Measurements from ENCODE around the gene FLRT1.

The FLRT1 gene

DNA sequence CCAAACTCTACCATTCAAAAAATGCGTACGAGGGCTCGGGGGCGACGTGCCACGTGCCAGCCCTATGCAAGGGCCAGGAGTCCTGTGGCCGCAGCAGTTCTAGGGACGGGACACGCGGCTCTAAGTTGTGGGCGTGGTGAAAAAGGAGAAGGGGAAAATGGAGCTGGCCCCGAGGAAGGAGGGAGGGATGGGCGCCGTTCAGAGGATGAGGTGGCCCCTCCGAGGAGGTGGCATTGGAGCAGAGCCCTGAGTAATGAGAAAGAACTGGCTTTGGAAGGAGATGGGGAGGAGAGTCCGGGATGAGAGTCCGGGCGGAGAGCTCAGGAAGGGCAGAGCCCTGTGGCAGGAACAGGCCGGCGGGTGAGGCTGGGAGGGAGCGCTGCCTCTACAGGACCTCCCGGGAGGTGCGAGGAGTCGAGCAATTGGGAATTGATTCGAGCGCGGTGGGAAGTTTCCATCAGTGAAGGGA is 28.5 kb upstream of the FLRT1 start:
- no peak for DNase-seq (ENCODE audit: low read depth in 2 of 2)

DNA sequence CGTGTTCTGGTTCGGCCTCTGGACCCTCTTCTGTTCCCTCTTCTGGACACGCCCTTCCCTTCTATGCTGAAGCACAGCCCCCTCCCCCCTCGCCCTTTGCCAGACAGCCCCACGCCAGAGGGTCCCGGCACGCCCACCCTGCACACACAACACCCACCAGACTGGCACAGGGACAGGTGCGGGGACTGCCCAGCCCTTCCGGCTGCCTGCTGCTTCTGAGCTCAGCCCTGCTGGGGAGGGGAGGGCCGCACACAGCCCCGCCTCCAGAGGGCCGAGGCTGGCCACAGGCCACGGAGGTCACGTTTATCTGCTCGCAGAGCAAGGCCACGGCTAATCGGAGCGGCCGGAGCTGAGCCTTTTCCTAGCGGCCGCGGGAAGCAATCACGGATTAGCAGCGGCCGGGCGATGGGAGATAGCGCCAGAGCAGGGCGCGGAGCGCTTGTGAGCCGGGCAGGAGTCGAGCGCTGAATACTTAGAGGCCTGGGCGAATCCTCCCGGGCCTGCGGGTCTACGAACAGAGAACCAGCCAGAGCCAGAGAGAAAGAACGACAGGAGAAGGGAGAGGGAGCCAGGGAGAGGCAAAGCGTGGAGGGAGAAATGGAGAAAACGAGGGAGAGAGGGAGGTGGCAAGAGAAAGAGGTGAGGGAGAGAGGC is 28.0 kb upstream of the FLRT1 start:
- no peak for DNase-seq (ENCODE audit: low read depth in 2 of 2)

DNA sequence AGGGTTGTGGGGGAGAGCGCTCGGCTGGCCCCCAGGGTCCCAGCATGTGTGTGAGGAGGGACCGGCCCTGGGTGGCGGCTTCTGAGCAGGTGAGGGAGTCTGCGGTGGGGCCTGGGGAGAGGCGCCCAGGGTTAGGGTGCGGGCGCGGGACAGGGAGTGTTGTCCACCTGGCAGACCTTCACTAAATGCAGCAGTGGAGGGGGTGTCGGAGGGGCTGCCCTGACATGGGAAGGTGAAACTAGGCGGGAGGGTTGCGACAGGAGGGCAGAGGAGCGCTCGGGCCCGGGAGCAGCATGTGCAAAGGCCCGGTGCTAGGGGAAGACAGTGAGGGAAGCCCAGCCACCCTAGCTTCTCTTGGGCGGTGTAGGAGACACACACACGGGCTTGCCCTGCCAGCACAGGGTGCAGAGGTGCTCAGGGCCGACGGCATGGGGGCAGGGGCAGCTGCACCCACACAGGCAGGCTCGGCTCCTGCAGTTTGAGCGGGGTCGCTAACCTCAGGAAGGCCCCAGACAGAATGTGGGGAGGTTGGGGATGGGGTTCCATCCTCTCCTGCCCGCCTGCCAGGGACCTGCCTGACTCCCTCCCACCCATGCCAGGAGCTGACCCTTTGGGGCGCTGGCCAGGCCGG is 27.3 kb upstream of the FLRT1 start:
- DNase-seq (ENCODE audit: low read depth in 2 of 2), result no peak

DNA sequence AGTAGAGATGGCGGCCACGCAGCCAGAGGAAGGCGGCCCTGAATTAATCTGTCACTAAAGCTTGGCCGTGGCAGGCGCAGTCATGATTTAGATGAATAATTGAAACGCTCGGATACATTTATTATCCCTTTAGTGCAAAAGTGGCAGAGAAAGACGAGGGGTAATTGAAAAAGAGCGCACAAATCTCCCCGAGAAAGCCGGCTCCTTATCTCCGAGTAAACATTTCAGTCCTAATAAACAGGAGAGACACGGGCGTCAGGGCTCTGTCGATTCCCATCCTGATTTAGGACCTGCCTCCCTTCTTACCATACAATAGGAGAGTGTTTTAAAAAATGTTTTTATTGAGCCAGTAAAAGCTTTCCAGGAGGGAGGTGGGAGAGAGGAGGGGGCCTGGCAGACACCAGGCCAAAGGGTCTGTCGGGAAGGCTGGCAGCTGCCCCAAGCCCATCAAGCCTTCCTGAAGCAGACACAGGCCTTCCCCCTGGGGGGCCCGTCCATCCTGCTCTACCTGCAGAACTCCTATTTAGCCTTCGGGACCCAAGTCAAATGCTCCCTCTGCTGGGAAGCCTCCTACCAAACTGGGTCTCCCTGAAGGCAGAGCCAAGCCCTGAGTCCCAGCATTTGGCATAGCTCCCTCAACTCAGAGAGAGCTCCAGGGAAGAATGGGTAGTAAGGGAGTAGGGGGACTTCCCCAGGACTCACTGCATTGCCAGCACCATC is 26.7 kb upstream of the FLRT1 start:
- no peak for DNase-seq (ENCODE audit: low read depth in 2 of 2)

DNA sequence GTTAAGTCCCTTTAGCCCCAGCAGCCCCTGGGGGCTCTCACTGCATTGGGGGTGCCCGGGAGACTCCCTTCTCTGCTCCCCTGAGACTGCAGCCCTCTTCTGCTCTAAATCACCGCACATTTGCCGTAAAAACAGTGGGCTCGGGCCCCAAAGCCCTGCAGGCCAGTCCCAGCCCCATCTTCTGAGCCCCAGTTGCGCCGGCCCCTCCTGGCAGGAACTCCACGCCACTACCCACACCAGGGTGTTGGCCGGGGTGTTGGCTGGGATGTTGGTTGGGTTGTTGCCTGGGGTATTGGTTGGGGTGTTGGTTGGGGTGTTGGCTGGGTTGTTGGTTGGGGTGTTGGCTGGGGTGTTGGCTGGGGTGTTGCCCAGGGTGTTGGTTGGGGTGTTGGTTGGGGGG is 26.0 kb upstream of the FLRT1 start:
- DNase-seq (ENCODE audit: low read depth in 2 of 2), result no peak

DNA sequence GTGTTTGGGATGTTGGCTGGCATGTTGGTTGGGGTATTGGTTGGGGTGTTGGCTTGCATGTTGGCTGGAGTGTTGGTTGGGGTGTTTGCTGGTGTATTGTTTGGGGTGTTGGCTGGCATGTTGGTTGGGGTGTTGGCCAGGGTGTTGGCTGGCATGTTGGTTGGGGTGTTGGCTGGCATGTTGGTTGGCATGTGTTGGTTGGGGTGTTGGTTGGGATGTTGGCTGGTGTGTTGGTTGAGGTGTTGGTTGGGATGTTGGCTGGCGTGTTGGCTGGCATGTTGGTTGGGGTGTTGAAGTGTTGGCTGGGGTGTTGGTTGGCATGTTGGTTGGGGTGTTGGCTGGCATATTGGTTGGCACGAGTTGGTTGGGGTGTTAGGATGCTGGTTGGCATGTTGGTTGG is 24.9 kb upstream of the FLRT1 start:
- DNase-seq (ENCODE audit: low read depth in 2 of 2), result no peak

DNA sequence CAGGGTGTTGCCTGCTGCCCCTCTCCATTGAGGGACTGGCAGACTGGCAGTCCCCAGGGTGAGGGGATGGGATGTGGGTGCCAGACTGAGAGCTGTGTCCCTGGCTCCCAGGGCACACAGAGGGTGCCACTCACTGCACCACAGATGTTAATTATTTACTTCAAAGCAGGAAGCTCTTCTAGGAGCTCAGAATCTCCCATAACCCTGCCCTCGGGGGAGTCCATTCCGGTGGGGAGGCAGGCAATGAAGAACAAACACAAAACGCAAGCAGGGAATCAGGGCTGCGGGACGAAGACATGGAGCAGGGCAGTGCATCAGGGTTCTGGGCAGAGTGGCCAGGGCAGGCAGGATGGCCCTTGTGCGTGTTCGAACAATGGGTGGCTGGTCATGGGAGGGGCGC is 24.4 kb upstream of the FLRT1 start:
- DNase-seq (ENCODE audit: low read depth in 2 of 2), result no peak

DNA sequence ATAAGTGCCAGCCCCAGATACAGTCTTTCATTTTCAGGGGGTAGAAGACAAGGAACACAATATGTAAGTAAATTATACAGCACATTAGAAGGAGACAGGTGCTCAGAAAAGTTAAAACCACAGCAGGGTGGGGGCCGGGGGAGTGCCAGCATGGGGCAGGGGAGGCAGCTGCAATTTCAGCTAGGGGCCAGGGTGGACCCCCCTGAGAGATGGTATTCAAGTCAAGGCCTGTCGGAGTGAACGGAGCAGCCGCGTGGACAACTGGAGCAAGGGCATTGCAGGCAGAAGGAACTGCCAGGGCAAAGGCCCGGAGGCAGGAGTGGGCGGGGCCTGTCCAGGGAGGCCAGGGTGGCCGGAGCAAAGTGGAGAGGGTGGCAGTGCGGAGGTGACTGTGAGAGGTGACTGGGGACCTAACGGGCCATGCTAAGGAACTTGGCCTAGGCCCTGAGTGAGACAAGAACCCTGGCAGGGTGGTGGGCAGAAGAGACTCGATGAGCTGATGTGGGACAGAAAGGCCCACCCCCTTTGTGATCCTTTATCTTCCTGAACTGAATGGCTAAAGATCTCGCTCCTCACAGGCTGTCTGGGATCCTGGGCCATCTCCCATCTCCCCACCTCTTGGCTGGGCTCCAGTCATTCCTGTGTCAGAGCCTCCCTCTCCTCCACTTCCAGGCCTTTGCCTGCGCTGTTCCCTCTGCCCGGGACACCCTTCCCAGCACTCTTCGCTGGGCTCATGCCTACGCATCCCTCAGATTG is 22.4 kb upstream of the FLRT1 start:
- no peak for DNase-seq (ENCODE audit: low read depth in 2 of 2)

DNA sequence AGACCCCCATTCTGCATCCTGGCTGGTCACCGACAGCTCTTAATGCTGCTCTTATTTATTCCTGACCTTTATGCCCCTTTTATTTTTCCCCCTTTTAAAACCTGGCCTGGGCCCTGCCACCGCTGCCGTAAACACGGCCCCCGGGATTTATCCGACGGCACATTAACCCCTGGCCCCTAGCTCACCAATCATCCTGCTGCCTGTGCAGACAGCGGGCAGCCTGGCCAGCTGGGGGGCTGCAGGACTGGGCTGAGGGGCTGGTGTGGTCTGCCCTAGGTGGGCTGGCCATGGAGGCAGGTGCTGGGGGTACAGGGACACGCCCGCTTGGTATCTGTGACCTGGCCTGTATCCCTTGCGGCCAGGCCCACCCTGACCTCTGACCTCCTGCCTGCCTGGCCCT is 21.4 kb upstream of the FLRT1 start:
- DNase-seq (ENCODE audit: low read depth in 2 of 2), result no peak

DNA sequence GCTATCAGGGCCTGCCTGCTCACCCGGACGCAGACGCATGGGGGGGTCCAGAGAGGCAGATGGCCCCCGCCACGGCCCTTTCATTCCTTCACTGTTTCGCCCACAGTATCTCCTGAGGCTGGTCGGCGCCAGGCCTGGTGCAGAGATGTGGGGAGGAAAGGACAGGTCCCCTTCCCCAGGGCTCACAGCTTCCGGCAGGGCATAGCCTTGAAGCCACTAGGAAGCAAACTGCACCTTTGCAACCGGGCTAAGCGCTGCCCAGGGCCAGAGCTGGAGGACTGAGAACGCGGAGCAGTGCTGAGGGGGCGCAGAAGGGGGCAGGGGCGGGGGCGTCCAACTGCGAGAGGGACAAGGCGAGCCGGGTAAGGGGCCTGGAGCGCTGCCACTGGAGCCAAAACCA is 20.2 kb upstream of the FLRT1 start:
- DNase-seq (ENCODE audit: low read depth in 2 of 2), result no peak

DNA sequence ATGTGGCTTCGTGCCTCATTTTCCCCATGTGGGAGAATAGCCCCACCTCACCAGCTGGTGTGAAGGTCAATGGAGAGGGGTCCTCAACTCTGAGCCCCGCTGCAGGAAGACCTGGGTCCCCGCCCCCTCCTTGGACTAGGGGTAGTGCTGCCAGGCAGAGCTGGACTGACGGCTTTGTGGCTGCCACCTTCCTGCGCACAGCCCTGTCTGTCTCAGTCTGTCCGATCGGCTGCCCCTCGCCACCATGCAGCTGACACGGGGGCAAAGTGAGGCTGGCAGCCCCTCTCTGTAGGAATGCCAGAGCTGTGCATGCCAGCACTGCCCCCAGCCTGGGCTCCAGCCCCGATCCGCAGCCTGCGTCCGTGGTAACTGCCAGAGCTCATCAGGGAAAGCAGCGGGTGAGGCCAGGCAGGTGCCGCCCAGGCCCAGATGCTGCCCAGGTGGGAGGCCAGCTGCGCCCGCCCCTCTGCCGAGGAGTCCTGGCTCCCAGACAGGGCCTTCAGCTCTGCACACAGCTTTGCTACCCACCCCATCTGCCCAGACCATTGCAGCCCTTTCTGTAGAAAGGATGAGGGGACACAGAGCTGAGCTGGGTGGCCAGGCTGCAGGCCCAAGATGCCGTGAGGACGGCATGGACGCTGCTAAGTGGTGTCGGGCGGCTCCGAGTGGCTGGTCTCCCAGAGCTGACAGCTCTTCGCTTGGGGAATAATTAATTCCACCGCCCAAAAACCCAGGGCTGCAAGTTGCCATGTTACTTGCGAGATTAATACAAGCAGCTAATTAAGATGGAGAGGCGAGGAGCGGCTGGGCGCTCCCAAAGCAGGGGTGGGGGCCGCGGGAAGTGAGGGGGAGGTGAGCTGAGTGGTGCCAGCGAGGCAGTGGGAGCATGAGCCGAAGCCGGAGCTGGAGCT is 19.5 kb upstream of the FLRT1 start:
- DNase-seq (ENCODE audit: low read depth in 2 of 2), result no peak

DNA sequence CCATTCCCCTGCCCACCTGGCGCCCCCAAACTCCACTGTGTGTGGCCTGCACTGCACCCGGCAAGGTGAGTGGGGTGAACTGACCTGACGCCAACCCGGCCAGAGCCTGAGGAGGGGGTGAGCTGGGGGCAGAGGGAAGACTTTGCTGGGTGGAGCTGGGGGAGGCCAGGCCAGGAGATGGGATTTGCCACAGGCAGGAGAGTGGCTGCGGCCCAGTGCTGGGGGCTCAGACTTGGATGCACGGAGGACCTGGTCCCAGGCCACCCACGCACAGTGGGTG is 17.8 kb upstream of the FLRT1 start:
- DNase-seq (ENCODE audit: low read depth in 2 of 2), result no peak

DNA sequence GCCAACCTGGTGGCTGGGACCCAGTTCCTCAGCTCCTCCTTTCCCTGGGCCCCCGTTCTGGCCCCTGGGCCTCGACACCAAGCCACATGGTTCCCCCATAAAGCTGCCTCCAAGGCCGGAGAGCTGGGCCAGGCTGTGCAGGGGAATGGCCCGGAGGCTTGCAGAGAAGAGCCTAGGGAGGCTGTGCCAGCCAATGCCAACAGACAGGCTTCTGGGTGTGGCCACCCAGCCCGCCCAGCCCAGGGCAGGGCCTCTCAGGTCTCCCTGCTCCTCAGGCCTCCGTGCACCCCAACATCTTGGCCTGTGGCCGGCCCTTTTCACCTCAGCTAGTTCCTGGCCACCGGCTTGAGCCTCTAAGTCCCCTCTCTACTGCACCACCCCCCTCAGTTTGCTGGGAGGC is 17.4 kb upstream of the FLRT1 start:
- DNase-seq (ENCODE audit: low read depth in 2 of 2), result no peak

DNA sequence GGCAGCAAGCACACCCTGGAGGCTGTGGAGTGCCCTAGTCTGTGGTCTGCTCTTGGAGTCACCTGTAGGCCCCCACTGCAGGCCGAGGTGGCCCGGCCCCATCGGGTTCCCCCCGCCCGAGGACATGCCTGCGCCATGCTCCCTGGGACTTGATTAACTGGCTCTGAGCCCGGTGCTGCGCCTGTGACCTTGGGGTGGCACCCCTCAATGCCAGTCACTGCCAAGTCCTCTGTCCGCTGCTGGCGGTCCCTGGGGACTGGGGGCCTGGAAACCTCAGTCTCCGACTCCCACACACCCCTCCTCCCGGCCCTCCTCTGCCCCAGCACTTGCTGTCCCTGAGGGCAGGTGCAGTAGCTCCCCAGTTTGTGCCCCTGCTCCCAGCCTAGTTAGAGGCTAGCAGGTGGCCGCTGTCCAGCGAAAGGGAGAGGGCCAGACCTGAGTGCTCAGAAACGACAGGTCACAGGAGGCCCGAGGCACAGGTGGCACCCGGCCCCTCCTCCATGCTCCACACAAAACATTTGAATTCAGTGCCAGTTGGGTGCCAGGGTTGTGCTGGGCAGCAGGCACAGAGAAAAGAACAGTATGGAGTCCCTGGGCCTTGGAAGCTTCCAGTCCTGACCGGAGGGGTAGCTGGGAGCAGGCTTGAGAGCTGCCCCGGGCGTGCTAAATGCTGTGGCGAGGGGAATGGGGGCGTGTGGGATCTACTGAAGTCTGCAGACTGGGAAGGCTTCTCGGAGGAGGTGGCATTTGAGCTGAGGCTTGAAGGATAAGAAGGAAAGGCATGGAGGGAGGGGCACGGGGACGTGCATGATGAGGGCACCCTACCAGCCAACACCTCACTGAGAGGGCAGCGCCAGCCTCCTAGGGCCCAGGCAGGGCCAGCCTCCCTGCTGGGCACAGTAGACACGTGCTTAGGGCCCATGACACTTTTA is 16.4 kb upstream of the FLRT1 start:
- DNase-seq (ENCODE audit: low read depth in 2 of 2), result no peak

DNA sequence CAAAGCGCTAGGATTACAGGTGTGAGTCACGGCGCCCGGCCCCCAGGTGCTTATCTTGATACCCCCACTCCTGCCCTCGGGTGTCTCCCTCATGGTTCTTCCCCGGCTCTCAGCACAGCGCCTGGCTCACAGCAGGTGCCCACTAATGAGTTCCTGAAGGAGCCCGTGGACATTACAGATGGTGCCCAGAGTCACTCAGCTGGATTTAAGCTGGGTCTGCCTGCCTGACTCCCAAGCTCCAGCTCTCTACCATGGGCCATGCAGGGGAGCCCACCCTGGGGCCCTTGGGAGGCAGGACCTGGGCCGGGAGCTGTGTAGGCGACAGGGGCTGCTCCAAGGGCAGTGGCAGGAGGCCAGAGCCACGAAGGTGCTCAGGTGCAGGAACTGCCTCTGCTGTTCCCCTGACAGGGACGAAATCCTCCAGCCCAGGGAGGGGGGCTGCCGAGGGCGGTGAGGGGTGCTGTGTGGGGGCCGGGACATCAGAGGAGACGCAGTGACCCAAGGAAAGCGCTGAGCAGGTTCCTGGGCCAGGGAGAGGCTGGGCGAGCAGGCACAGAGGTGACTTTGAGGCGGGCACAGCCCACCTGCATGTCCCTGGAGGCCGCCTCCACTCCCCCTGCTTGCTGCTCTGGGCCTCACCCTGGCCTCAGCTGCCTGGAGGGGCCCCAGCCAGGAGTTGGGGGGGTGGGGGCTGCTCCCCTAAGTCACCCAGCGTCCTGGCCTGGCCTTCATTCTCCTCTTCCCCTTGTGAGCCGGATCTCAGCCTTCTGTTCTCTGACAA is 14.6 kb upstream of the FLRT1 start:
- no peak for DNase-seq (ENCODE audit: low read depth in 2 of 2)

DNA sequence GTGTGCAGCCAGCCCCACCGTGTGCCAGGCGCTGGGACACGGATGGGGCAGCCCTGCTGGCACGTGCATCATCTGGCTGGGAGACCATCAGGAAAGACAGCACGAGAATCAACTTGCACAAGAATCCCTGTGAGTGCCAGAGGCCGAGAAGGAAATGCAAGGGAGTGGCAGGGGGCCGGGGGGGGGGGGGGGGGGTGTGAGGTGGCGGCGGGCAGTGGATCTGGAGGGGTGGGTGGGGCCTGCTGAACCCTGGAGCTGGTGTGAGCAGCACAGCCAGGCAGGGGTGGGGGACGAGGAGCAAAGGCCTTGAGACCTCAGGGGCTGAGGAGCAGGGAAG is 14.0 kb upstream of the FLRT1 start:
- no peak for DNase-seq (ENCODE audit: low read depth in 2 of 2)

DNA sequence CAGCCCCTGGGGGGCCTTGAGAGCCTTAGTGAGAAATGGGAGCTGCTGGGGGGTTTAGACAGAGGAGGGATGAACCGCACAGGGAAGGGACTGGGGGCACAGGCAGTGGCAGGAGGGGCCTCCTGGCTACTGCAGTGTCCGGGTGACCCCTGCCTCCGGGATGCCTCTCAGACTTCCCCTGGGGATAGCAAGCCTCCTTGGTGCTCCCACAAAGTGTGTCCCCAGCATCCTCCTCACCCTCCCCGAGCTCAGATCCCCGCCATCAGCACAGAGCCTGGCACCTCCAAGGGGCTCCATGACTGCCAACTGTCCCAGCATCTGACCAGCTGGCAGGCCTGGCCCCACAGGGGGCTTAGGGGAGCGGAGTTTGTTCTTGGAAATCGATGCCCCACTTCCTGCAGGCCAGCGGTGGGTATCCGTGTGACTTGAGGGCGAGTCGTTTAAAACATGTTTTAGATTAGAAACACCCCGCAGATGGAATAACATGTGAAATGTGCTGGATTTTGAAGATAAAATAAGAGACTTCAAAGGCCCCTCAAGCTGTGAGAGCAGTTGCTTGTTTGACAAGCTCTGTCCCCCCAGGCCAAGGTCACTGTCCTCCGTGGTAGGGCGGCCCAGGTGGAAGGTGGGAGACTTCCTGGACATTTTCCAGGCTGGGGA is 13.5 kb upstream of the FLRT1 start:
- DNase-seq (ENCODE audit: low read depth in 2 of 2), result no peak

DNA sequence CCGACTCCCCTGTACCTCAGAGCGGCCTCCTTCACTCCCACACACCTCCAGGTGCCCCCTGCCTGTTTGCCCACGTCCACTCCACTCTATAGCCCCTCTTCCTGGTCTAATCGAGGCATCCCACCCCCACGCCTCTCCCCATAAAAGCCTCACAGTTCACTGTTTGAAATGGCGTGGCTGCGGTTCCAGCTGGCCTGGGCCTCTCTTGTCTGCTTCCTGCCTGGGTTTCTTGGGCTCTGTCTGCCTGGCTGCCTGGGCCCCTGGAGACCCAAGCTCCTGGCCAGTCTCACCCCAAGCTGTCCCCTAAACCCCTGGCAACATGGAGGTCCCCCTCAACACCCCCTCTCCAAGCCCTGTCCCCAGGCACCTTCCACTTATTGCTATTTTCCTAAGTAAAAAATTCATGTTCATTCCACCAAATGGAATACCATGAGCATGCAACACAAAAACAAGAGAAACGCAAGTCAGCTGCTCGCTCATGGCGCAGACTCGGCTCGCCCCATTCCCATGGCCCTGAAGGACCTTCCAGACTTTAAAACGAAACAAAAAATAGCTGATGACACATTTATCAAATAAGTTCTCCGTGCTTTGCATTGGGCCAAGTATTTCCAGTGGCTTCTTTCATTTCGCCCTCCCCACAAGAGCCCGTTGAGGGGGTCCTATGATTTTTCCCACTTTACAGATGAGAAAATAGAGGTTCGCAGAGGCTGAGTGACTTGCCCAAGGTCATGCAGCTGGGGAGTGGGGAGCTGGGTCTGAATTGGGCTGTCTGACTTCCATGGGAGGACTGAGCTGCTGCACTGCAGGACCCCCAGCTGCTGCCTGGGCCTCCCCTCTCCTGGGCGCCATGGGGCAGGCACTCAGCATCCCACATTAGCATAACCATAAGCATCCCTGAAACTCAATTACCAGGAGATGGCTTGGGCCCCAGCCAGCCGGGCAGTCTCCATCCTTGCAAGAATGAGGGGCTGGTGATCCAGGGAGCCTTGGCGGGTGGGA is 11.7 kb upstream of the FLRT1 start:
- no peak for DNase-seq (ENCODE audit: low read depth in 2 of 2)
